ENCODE data around the gene TRPM6.

GRCh38 chr9:74728176-74728575, 159.5 kb downstream of the TRPM6 start:
- TF ChIP-seq CTCF (conservative IDR thresholded peaks at IDR 0.05 in 1 of 2, IDR thresholded peaks at IDR 0.05 in 1 of 2; ENCODE audit: extremely low read depth in 1 of 2, insufficient read depth in 1 of 2, low read depth in 1 of 2, low read length in 2 of 2) (no peak), EZH2 (IDR thresholded peaks at IDR 0.05; ENCODE audit: borderline replicate concordance, low read length) (no peak)

Measured in mammary epithelial cell (primary cell).